NT2/D1 (cell line): ENCODE data around the gene TRIM43.
"Not testable (repeated sequence)": the region's sequence is repeated elsewhere in the genome, so short reads cannot be mapped to it uniquely, and the experiment has no call there.

Source experiments
- SUZ12 ChIP-seq: IDR thresholded peaks from 2 replicates; pipeline ENCODE4 v1.6.1; 2011; ENCODE audit not compliant: insufficient read length, insufficient read depth; ENCODE audit errors: extremely low read depth
- YY1 ChIP-seq: IDR thresholded peaks from 2 replicates; pipeline ENCODE4 v1.6.1; 2011; ENCODE audit not compliant: insufficient read length, insufficient read depth
- ZNF274 ChIP-seq: IDR thresholded peaks from 2 replicates; pipeline ENCODE4 v1.6.1; 2011; ENCODE audit warnings: mild to moderate bottlenecking, low read depth, low read length

GRCh38 chr2:95609764-95610163 is 18.0 kb downstream of the TRIM43 start:
- TF ChIP-seq ZNF274, SUZ12, YY1: not testable (repeated sequence)
